Ureter (tissue), 1 donor: ENCODE measurements around the gene MMD2. TPM values are rescaled to one million over a fixed set of nuclear protein-coding genes. Genes with fewer than 3 reads are reported as not detected.

ENCODE experiments used
- DNase-seq: peaks from one replicate; pipeline ENCODE4 v3.0.0-alpha.2; 2020; ENCODE audit warnings: low spot score
- total RNA-seq: library from RNA; stranded (reverse); gene quantifications from one replicate; pipeline ENCODE4 v1.2.4, GENCODE V29; 2023
- donor health status: DM: yes; HTN: yes; CAD: no.

MMD2 gene
- total RNA-seq, 1 donor from 2014 or later: not detected

- DNase-seq: no peak
These were observed 319 bp upstream of the MMD2 start for GRCh38 chr7:4959306-4959705.

GRCh38 chr7:4957847-4958476 is 1.0 kb downstream of the MMD2 start:
- no peak for DNase-seq

DNA sequence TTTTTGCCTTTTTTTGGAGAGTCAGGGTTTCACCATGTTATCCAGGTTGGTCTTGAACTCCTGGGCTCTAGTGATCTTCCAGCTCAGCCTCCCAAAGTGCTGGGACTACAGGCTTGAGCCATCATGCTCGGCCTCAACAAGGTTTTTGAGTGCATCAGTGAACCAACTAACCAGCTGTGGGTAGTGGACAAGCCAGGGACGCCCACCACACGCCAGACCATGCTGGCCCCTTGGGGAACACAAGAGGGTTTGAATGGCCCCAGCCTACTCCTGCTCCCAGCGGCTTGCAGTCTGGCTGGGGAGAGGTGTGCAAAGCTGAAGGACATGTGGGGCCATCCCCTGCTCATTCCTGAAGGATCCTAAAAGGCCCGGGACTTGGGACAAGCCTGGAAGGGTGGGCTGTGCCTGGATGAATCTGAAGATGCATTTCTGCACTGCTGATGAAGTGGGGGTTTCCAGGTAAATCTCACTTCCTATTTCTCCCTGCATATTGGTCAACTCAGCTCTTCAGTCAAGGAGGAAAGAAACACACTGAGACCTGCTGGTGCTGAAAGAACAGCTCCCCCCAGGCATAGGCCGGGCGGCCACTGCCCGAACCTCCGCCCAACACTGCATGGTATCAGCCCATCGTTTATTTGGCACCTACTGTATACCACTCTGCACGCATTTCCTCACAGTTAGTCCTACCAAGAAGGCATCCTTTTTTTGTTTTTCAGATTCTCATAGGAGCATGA is 6.9 kb downstream of the MMD2 start:
- no peak for DNase-seq

DNA sequence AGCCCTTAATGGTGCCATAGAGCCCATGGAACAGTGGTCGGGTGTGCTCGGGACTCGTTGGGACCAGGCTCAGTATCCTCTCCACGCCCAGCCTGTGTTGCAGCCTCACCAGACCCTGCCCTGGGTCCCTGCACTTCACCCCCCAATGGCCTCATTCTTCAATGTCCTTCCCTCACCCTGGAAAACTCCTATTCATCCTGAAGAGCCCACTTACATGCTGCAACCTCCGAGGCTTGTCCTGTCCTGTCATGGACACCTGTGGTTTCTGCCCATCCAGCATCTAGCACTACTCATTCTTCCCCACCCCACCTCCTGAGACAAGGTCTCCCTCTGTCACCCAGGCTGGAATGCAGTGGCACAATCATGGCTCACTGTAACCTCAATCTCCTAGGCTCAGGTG is 7.7 kb downstream of the MMD2 start:
- no peak for DNase-seq

GRCh38 chr7:4948402-4948801 is 10.6 kb downstream of the MMD2 start:
- no peak for DNase-seq

DNA sequence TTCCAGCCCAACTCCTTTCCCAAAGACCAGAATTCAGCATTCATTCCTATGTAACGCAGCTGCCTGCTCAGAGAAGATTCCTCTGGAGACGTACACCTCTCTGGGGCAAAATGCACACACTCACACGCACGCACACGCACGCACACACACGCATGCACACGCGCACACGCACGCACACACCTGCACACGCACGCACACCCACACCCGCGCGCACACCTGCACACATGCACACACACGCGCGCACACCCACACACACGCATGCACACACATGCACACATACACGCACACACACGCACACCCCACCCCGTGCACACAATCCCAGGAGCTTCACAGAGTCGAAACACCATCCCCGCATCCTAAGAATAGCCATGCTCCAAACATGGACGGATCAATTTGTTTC is 13.0 kb downstream of the MMD2 start:
- no peak for DNase-seq

DNA sequence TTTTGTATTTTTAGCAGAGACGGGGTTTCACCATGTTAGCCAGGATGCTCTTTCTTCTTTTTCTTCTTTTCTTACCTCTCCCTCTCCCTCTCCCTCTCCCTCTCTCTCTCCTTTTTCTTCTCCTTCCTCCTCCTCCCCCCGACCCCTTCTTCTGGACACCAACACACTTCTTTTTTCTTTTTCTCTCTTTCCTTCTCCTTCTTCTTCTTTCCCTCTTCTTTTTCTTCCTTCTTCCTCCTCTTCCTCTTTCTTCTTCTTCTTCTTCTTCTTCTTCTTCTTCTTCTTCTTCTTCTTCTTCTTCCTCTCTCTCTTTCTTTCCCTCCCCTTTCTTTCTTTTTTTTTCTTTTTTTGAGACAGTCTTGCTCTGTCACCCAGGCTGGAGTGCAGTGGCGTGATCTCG is 14.0 kb downstream of the MMD2 start:
- no peak for DNase-seq

- DNase-seq: no peak
These were observed 15.7 kb downstream of the MMD2 start for GRCh38 chr7:4943297-4943696.

DNA sequence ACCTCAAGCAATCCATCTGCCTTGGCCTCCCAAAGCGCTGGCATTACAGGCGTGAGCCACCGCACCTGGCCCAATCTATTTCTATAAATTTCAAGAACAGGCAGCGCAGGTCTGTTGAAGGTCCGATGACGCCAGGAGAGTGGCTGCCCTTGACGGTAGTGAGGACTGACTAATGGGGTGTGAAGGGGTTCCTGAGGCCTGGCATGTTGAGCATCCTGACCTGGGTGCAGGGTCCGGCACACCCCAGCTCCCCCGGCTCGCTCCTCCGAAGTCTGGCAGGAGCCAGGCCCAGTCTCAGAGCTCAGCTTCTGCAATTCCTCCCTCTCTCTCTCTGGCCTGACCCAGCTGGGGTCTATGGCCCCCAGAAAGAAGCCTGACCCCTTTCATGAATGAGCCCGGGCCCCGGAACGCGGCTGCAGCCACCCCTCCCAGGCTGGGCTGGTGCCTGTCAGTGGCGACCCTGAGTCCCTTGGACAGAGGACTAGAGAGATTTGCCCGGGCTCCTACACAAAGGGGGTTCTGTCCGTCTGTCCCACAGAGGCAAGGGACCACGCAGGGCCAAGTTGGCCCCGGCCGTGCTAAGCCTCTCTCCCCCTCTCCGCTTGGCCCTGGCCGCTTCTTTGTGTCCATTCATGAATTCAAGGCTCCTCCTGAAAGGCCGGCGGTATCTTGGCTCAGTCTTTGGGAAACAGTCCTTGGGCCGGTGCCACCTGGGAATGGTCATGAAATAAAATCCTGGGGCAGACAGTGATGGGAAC is 18.8 kb downstream of the MMD2 start:
- DNase-seq: no peak

GRCh38 chr7:4937411-4937810 is 21.6 kb downstream of the MMD2 start:
- no peak for DNase-seq

DNA sequence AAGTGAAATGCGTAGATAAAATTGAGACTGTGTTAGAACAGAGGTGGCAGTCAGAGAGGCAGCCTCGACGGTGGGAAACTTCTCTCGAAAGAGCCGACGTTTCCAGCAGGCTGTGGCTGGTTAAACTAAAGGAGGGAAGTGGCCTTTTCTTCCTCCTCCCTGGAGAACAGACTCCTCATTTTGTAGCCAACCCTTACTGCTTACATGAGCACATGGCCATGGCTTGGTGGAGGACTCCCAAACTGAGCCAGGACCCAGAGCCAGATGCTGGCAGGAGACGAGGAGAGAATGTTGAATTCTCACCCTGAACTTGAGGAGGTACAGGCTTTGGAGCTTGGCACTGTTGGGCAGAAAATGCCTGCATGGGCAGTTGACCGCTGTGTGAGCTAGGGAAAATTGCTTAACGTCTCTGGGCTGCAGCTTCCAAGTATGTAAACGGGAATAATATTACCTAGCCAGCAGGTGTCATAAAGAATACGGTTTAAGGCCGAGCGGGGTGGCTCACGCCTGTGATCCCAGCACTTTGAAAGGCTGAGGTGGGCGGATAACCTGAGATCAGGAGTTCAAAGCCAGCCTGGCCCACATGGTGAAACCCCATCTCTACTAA is 24.5 kb downstream of the MMD2 start:
- DNase-seq: no peak

- DNase-seq: no peak
These were observed 27.0 kb downstream of the MMD2 start for GRCh38 chr7:4931943-4932342.

GRCh38 chr7:4929005-4929404 is 30.0 kb downstream of the MMD2 start:
- no peak for DNase-seq

GRCh38 chr7:4928445-4928844 is 30.5 kb downstream of the MMD2 start:
- DNase-seq: no peak

GRCh38 chr7:4919969-4920766 is 38.8 kb downstream of the MMD2 start:
- no peak for DNase-seq

- DNase-seq: no peak
These were observed 42.9 kb downstream of the MMD2 start for GRCh38 chr7:4916113-4916512.

- no peak for DNase-seq
These were observed 47.7 kb downstream of the MMD2 start for GRCh38 chr7:4911111-4911828.

DNA sequence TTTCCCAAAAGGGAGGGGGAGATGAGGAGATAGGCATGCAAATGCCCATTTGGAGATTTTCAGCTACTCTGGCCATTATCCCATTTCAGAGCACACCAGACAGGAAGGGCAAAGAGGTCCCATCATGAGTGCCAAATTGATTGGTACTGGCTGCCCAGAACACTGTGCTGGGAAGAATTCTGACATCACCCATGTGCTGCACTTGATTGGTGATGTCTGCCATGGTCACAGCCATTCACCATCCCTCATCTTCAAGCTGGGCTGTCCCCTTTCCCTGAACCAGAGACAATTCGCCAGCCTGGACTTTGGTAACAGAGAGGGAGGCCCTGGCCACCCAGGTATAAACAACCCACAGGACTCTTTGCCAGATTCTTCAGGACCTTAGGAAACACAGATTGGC is 52.3 kb downstream of the MMD2 start:
- DNase-seq: no peak

GRCh38 chr7:4905171-4905570 is 53.8 kb downstream of the MMD2 start:
- no peak for DNase-seq

DNA sequence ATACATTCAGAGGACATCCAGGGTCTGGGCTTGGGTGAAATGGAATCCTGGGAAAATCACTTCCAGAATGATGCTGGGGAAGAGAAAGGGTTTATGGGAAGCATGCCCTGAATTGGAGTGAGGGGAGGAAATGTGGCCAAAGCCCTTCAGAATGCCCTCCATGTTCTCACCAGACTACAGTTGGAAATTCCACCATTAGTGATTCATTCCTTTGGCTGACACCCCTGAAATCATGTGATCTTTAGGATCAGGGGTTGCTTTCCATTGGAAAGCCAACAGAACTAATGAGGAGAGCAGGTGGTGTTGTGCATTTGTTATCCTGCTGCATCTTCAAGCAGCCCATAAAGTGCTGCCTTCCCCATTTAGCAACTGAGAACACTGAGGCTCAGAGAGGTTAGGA is 54.6 kb downstream of the MMD2 start:
- DNase-seq: no peak

DNA sequence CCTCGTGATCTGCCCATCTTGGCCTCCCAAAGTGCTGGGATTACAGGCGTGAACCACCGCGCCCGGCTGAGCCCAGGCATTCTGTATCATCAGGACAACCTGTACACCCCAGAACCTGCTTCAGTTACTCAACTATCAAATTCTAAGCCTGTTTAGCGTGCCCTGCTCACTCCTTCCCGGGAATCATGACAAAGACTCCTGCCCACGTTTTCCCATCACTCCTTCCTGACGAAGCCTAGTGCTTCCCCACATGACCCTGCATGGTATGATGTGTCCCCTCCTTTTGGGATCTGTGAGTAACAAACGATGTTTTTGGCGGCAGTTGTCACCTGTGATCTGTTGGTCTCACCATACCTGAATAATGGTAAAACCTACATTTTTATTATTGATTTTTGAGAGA is 63.2 kb downstream of the MMD2 start:
- no peak for DNase-seq
